GM12872 (cell line): ENCODE data around the gene CEACAM5.

ENCODE experiments used
- TF ChIP-seq, protein P1 (sequence below): IDR thresholded peaks from 3 replicates; pipeline ENCODE4 v1.5.1; 2011; ENCODE audit warnings: low read depth, mild to moderate bottlenecking, low read length, moderate library complexity; ENCODE audit not compliant: insufficient read depth

The CEACAM5 gene

DNA sequence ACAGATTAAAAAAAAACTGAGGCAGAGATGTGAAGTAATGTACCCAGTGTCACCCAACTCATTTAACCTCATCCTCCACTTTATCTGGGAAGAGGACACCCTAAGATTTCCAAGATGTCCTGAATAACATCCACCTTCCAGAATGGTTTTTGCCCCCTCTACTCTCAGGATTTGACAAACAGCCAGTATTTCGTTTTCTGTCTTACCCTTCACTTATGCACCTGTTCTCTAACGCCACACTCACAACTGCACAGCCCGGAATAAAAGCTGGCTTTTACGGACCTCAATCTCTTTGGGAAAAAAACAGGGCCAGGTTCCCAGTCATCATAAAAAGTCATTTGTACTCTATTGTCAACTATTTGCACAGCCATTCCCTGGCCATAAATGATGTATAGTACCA, 25.7 kb downstream of the CEACAM5 start:
- TF ChIP-seq, protein P1, sequence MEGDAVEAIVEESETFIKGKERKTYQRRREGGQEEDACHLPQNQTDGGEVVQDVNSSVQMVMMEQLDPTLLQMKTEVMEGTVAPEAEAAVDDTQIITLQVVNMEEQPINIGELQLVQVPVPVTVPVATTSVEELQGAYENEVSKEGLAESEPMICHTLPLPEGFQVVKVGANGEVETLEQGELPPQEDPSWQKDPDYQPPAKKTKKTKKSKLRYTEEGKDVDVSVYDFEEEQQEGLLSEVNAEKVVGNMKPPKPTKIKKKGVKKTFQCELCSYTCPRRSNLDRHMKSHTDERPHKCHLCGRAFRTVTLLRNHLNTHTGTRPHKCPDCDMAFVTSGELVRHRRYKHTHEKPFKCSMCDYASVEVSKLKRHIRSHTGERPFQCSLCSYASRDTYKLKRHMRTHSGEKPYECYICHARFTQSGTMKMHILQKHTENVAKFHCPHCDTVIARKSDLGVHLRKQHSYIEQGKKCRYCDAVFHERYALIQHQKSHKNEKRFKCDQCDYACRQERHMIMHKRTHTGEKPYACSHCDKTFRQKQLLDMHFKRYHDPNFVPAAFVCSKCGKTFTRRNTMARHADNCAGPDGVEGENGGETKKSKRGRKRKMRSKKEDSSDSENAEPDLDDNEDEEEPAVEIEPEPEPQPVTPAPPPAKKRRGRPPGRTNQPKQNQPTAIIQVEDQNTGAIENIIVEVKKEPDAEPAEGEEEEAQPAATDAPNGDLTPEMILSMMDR = no peak

DNA sequence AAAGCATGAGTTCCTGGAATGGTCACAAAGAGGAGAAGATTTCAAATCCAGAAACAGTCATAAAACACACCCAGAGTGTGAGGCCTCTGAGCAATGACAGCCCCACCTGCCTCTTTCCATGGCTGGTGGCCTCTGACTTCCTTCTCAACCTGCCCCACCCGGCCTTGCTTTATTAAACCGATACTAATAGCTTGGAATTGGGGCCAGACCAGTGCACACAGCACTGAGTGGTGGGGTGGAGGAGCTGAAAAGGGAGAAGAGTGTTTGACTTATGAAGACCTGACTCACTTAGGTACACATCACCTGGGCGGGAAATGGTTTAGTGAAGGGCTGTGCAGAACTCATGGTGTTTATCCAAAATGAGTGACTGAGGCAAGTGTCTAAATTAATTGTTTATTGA, 26.2 kb downstream of the CEACAM5 start:
- TF ChIP-seq, protein P1 = no peak

DNA sequence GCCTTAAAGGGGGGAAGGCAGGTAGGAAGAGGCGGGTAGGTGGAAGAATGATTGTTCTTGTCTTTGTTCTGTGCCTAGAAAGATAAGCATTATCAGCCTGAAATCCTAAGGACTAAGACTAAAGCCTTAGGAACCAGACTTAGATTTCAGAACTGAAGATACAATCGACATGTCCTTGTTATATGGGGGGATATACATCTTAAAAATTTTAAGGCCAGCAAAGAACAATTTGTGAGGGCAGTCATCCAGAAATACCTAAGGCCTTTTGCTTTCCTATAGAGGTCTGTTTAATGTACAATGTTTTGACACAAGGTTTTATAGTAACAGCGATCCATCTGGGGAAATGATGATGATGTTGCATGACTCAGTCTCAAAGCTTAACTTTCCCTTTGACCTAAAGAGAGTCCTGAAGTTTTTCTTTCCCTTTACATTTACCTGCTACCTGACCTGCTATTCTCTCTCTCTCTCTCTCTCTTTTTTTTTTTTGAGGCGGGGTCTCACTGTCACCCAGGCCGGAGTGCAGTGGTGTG, 26.7 kb downstream of the CEACAM5 start:
- TF ChIP-seq, protein P1 = no peak

DNA sequence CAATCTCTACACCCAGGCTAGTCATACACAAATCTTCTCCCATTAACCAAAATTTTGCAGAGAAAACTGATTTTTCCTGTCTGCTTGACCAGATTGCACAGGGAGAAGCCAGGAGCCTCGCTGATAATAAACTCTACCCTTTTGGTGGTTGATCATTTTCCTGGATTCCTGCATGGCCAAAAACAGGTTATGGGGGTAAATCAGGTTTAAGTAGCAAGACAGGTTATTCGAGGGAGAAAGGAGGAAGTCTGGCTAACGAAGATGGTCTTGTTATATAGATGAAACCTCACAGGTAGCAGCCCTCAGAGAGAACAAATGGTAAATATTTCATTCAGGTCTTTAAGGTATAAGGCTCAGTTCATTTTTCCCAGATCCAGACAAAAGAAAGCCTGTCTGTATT, 30.9 kb downstream of the CEACAM5 start:
- TF ChIP-seq, protein P1 = no peak

DNA sequence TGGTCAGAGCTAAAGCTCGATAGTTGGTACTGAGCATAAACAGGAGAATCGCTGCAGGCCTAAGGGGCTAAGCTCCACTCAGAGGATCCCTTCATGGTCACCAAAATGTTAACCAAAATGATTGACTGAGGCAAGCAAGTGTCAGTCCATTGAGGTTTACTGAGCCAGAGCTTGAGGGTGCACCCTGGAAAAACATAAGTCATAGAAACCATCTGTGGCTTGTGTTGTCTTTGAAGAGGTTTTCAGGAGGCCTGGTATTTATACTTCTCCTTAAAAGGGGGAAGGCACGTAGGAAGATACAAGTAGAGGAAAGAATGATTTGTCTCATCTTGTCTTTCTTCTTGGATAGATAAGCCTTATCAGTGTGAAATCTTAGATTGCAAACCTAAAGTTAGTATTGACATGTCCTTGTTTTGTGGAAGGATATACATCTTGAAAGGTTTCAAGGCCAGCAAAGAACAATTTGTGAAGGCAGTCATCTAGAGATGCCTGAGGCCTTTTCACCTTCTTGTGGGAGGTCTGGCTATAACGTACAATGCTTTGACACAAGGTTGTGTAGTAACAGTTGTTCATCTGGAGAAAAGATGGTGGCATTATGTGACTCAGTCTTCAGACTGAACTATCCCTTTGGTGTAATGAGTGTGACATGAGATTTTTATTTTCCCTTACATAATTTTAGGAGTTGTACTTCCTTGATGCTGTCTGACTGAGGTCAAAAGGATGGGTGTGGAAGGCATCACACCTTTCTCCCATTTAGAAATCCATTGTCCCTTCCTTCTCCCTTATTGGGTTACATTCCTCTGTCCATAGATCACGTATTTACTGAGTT, 32.2 kb downstream of the CEACAM5 start:
- TF ChIP-seq, protein P1 = no peak

DNA sequence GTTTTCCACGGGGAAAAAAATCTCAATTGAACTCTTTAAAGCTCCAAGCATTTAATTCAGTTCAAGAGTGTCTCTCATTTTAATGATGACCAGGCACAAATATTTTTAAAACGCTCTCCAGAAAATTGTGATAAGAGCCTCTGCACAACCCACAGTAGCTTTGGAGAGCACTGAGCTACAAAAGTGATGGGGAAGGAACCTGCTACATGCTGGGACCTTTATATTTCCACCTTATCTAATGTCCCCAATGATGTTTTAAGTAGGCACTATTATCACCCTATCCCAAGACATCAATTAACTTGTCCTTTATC, 32.8 kb downstream of the CEACAM5 start:
- TF ChIP-seq, protein P1 = no peak

DNA sequence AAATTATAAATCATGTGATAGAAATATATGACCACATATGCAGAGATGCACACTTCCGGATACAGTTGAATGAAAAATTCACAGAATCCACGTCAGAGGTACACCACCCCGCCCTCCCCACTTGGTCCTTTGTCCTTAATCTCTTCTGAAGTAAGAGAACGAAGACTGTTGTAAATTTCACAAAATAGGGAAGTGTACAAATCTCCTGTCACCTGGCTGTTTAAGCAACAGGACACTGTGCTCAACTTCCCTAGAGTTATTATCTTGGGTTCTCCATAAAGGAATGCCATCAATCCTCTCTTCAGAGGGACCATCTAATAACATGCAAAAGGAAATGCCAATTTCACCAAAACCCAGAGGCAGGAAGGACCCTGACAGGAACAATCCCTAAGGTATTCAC, 36.4 kb downstream of the CEACAM5 start:
- TF ChIP-seq, protein P1 = no peak
